Stimulated activated CD4-positive, alpha-beta T cell treated with anti-CD3 and anti-CD28 coated beads, Interleukin-4, amount 100 ng/mL, for 48 hours (primary cell): Measurements from ENCODE around the gene FRMD4B.
"Not testable (repeated sequence)": the region's sequence is repeated elsewhere in the genome, so short reads cannot be mapped to it uniquely, and the experiment has no call there.

Experiments used
- DNase-seq, 2 donors: peaks; one replicate each; pipeline ENCODE4 v3.0.0-alpha.2; 2020; ENCODE audit warnings: low read depth in 2 of 2

The FRMD4B gene

DNA sequence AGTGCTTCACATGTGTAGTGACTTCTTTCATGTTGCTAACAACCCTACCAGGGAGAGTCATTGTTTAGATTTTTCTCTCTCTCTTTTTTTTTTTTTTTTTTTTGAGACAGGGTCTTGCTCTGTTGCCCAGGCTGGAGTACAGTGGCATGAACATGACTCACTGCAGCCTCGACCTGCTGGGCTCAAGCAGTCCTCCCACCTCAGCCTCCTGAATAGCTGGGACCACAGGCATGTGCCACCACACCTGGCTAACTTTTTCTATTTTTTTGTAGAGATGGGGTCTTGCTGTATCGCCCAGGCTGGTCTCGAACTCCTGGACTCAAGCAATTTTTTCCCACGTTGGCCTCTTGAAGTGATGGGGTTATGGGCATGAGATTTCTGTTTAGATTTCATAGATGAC lies 63.4 kb downstream of the FRMD4B start:
- not testable (repeated sequence) for DNase-seq

DNA sequence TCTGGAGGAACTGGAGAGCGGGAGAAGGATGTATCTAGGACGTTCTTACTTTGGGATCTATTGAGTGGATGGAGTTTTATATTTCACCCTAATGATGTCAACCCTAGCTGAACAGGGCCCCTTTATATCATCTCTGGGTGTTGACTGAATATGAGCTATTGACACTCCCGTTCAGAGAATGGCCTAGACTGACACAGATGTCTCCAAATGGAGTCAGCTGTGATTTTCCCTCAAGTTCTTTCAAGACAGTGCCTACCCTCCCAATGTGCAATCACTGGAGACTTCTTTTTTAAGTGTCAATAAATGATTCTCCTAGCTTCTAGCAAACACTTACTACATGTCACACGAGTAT lies 63.8 kb downstream of the FRMD4B start:
- DNase-seq: no peak

DNA sequence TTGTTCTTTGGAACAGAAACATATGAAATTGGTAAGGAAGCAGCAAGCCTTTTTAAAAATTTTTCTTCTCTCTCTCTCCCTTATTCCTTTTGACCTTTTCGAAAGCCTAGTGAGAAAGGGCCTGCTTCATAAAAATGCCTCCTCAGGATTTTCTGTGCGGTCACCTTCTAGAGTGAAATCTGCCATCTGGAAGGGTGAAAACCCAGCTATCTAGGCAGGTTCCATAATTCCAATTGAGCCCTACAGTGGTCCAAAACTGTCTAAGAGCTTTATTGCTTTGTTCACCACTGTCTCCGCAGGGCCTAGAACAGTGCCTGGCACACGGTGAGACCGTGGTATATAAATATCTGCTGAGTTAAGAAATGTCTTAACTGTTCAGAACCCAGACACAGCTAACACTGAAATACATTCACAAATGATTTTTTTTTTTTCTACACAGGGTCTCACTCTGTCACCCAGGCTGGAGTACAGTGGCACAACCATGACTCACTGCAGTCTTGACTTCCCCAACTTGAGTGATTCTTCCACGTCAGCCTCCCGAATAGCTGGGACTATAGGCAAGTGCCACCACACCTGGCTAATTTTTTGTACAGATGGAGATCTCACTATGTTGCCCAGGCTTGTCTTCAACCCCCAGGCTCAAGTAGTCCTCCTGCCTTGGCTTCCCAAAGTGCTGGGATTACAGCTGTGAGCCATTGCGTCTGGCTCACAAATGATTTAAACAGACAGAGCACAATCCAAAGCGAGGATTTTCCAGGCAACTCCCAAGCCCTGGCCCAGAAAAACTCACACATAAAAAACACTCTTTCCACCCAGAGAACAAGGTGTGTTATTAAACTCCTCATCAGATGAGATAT lies 64.4 kb downstream of the FRMD4B start:
- no peak for DNase-seq

DNA sequence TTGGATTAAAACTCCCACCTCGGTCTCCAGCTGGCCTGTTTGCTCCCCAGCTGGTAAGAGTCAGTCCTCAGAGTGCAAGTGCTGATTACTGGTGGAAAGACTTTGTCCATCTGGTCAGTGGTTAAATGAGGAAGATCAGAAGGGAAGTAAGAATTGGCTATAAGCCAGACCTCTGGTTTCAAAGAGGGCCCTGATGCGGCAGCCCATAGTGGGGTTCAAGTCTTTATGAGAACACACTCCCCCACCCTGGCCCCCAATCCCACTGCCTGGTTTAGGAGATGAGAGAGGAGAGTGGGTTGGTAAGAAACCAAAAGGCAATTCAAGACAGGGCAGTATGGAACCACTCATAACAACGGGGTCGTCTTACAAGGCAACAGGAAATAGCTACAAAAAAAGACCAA lies 65.0 kb downstream of the FRMD4B start:
- DNase-seq: no peak

DNA sequence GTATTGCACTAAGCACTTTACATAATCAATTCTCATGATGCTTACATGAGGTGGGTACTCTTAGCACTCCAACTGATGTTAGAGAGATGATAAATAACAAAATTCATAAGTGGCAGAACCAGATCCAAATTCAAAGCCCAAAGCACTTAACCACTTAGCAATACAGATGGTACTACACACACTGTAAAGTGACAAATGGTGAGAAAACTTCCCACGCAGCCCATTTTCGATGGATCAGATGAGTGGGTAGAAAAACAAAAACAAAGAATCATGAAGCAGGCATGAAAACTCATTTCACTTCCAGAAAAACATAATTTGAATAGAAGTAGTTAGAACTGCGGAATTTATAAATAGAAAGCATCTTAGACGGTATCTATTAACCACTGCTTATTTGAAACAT lies 66.2 kb downstream of the FRMD4B start:
- no peak for DNase-seq

DNA sequence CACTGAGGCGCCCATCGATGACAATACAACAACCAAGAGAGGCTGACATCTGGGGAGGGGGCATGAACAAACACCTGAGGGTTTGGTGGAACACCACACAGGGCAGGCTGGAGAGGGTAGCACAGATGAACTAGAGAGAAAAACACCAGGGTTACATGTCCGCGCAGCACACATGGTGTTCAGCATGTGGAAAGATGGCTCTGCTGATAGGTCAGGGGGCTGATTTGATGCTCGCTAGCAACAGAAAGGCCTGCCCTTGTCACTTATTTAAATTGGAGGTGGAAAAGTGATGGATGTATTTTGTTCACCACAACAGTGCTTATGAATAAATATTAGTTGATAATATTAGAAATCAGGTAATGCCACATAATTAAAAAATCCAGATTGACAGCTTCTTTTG lies 67.5 kb downstream of the FRMD4B start:
- no peak for DNase-seq

DNA sequence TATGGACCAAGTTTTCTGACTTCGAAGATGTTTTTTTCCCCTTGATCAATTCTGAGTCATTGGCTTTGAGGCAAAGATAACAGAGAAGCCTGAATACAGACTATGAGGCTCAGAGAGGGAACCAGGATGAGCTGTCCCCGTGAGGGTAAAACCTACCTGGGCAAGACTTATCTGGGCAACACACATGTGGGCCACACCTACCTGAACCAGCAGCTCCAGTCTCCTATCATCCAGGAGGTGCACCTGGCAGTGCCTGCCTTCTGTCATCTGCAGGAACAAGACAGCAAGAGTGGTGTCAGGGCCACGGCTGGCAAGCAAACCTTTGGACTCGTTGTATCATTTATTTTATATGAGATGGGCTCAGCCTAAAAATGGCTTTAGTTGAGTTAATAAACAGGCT lies 72.6 kb downstream of the FRMD4B start:
- DNase-seq: no peak

DNA sequence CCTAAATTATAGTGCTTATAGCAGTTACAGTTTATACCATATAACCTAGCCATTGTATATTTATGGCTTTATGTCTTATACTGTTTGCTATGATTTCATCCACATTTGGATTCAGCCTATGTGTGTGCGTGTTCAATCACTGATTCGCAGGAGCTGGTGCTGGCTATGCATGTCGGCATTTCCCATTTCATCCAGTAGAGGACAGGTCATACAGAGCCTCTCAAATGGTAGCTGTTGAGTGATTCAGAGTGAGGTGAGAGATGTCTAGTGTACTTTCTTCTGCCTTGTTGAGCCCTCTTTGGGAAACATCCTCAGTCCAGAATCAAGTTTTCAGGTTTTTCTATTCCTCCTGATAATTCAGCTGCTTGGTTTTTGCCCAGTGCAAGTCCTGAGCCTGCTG lies 76.1 kb downstream of the FRMD4B start:
- no peak for DNase-seq

DNA sequence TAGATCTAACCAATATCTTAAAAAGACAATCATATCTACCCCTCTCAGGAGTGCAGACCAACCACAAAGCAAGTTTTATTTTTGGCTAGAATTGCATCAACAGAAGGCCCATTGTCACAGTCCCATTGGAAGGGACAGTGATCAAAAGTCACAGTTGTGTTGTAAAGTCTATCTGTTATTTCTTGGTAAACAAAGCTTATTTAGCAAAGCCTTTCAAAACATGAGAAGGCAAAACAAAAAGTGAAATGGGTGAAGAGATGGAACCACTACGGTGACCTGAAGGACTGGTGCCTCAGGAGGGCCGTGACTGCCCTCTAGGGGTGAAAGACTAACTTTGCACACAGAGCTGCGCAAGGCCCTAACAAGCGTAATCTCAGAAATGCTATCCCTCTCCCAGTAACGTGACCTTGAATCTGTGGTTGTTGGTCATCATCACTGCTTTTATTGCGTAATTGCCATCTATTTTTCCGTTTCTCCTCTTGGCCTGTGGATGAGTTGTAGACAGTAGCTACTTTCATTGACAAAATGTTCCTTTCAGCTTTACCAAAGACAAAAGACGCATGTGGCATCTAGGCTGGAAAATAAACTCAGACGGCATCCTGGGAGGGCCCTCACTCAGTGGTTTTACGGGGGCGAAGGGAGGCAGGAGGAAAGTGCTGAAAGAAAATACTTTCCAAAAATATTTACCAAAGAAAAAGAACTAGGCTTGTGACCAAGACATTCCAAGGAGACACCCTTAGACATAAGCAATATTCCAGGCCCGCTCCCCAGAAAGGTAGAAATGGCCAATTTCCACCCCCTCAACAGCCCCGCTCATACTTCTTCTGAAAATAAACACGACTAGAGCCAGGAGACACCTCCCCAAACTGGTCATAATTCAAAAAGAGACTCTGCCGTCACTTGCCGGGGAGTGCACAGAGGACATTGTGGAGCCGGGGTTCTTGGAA lies 79.4 kb downstream of the FRMD4B start:
- peak; percentile 35 to 62 for DNase-seq

DNA sequence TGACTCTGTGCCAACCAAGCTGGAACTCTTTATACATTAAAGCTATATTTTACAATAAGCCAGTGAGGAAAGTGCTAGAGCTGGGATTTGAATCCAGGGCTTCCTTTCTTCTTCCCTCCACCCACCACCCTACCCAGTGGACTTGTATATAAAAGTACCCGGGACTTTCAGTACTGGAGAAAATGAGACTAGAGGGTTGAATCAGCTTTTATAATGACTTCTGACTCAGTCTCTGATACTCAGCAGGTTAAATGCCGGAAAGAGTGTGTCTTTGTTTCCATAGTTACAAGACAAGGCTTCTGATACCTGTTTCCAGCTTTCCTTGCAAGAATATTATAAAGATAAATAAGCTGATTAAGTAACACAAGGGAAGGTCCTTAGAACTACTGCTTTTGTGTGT lies 80.9 kb downstream of the FRMD4B start:
- peak in 1 of 2 donors; percentile 23 for DNase-seq

DNA sequence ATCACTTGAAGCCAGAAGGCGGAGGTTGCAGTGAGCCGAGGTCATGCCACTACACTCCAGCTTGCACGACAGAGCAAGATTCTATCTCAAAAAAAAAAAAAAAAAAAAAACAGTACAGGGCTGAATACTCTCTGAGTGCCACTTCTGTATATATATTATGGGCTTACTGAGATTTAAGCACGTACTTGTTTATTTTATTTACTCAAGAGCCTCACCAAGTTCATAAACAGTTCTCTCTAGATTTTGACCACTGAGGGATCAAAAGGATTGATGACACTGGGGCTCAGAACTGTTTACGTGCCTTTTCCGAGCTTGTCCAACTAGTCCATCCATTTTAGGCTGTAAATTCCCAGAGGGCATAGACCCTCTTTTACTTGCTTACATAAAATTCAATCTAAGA lies 81.5 kb downstream of the FRMD4B start:
- DNase-seq: no peak

DNA sequence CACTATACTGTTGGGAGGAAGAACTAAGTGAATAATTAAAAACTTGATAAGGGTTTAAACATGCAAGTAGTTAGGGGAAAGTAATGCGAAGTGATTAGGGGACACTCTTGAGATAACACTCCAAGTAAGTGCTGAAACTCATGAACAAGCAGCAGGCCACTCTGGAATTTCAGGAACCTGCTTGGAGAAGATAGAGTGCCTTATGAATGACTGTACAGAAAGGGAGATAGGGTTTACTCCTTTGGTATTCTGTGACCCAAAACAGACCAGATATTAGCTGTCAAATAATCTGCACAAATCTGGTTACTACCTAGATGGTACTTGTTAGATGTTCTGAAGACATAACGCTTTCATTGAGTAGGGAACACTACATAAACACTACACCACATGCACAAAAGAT lies 85.6 kb downstream of the FRMD4B start:
- DNase-seq: no peak

DNA sequence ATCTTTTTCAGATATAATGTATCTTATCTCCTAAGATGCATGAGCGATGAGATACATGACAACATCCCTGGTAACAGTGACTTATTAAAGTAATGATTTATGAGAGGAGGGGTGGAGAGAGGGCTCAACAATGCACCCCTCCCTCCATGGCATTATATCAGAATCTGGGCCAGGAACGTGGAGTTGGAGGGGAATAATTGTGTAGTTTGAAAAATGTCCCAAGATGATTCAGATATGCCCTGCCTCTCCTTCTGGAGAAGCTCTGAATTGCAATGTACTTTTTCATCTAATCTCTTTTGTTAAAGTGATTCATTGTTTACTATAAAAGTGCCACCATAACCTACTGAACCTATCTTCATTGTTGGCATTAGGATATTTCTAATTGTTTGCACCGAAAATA lies 86.5 kb downstream of the FRMD4B start:
- DNase-seq: no peak

DNA sequence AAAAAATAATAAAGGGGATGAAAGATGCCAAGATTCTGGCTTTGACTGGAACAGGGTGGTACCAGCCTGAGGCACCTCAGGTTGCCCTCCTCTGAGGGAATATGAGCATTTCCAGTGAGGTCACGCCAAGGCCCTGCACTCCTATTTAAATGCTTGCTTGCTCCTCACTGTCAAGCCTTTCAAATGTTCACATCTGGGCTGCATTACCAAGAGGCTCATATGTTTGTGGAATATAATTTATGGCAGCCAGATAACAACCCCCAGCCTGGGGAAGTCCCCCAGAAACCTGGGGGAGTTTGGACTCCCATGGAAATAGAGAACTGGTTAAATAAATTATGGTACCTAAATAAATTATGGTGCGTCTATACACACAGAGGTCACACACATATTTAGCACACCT lies 88.4 kb downstream of the FRMD4B start:
- no peak for DNase-seq

DNA sequence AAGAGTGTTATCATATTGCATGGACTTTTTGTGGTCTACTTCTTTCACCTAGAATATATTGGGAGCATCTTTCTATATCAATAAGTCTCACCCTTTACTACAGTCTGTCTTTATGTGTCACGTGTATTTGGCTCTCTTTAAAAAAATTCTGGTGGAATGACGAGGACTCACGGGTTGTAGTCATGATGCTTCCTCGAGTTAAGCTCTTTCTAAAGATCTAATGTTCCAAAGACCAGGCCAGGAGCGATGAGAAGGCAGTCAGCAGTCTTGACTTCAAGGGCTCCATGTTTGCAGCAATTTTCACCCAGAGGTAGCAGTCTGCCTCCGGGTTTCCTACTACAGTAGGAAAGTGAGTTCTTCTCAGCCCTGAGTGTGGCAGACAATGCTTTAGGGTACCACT lies 88.9 kb downstream of the FRMD4B start:
- no peak for DNase-seq

DNA sequence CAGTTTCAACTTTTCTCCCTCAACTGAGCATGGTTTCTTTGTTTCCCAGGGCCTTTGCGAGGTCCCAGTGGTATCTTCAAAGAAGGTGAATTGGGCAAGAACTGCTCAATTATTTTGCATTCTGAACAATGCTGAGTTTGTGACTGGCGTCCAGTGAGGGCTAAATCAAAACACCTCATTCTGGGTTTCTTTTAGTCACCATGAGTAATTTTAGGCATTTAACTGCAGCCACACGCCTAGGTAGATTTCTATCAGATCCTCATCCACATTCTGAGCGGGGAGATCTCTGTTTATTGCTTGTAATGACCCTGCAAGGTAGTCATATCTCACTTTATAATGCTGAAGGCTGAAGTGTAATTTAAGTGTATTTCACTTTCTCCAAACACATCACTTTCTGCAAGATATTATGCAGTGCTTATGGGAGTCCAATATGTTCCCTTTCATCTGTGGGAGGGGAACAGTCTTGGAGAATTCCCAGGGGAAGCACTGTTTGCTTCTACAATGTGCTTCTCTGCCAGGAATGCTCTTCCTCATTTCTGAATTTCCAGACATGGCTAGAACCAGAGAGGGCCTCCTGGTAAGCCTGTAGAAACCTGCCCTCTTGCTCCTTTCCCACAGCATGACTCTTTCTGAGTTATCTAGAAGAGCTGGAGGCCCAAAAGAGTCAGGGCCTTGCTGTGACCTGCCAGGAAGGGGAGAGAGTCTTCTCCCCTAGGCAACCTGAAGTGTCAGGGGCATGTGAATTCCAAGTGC lies 91.7 kb downstream of the FRMD4B start:
- no peak for DNase-seq

DNA sequence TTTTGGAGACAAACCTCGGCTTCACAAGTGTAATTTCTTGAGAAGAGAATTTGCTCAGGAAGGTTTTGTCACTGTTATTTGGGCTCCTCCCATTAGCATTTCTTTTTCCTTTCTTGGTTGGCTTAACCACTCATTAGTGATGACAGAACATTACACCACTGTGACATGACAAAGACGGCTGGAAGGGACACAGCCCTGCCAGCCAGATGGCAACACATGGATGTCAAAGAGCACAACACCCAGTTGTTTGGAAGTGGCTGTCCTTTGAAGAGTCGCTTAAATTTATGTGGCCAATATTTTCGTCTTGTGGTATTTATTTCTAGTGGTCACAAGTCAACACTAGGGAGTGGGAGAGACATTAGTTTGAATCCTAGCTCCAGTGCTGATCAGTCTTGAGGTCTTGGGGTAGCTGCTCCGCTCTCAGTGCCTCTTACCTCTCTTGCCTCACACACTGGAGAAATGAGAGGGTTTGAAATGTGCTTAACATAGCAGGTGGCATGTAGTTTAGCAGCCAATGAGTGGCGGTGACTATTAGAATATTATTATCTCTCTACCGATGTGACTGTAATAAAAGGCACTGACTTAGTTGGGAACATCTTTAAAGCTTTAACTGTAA lies 92.8 kb downstream of the FRMD4B start:
- DNase-seq: no peak

DNA sequence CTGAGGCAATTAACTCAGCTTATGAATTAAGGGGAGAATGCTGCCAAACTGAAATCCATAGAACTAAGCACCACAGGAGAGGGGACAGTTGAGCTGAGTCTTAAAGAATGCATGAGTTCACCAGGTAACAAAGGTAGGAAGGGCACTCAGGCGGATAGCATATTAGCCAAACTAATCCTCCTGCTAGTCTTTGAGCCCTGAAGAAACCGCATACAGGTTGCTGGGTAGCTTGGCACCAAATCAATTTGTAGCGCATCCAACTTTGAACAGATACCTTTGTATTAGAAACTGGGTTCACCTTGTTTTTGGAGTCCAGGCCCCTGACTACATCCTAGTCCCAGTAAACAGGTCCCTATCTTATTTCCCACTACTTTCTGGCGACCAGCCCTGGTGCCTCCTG lies 93.7 kb downstream of the FRMD4B start:
- DNase-seq: no peak

DNA sequence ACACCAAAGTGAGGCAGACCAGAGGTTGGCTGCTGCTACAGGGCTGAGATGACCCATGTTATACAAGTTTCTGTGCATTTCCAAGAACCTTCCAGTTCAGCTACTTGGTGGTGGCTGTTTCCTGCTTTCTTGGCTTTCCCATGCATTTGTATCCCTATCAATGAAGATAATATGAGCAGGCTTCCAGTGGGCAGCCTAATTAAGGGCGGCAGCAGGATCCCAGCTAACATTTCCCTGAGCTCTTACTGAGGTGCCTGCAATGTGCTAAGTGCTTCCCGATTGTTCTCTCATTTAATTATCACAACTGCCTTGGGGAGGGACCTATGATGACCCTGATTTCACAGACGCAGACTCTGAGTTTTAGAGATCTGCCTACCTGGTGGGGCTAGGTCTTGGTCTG lies 95.5 kb downstream of the FRMD4B start:
- no peak for DNase-seq

DNA sequence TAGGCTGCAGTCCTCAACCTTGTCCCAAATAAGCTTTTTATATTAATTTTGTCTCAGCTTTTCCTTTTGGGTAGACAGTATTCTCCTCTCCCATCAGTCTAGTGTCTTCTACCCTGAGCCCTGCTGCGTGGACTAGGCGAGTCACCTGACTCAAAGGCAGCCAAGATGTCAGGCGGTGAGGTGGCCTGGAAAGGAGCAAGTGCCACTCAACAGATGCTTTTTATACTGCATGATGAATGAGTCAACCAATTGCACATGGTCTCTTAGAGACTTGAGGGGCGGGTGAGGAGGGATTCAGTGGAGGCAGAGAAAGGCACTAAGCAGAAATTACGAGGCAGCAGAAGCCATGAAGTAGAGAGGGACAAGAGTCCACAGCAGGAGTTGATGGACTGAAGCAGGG lies 95.9 kb downstream of the FRMD4B start:
- no peak for DNase-seq

DNA sequence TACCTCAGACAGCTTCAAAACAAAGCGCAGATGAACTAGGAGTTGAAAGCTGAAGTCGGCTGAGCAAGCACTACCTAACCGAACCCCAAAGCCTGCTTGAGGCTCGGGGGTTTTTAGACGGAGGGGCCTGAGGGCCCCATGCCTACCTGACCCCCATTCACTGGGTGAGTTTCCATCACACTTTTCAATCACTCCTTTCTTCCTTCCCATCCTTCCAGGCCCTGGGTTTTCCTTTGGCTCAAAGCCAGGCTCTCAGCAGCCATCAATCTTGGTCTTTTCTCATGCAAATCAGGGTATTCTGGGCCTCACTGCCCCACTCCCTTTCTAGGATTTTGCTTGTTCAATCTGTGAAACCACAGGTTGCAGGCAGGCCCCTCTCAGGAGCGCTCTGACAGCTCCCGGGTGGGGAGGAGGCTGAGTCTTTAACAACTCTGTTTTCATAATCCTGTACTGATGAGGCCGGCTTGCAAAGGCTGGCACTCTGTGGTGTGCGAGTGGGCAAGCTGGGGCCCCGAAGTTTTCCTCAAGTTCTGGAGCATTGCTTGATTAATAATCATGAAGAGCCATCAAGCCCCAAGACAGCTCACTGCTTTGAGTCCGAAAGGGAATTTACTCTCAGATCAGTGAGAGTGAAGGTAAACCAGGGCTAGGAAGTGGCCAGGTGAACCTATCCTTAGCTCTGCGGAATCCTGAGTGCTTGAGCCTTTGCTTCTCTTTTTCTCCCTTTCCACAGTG lies 97.6 kb downstream of the FRMD4B start:
- DNase-seq: peak; percentile 34 to 65
